Naive B cell (primary cell): ENCODE measurements around the gene DSCAM. TPM values are rescaled to one million over a fixed set of nuclear protein-coding genes. Genes with fewer than 3 reads are reported as not detected.
"Not testable (repeated sequence)": the region's sequence is repeated elsewhere in the genome, so short reads cannot be mapped to it uniquely, and the experiment has no call there.

ENCODE experiments used
- ATAC-seq, 2 donors: fragments of 150-1000 bp; cut with Tn5 transposase; 2 replicates each; pipeline ENCODE4 v1.10.0; 2021; ENCODE audit warnings: low read depth in 2 of 2, mild to moderate bottlenecking in 2 of 2, moderate library complexity in 2 of 2
- DNase-seq: peaks from one replicate; pipeline ENCODE4 v3.0.0; 2022
- H3K27ac Mint-ChIP-seq, 6 donors: one replicate each; pipeline ENCODE4 v1.8.0; 2020 to 2022; ENCODE audit warnings: mild to moderate bottlenecking in 6 of 6, mixed read lengths in 6 of 6, moderate library complexity in 5 of 6, inconsistent platforms in 2 of 6
- H3K27me3 Mint-ChIP-seq, 3 donors: one replicate each; pipeline ENCODE4 v1.8.0; 2021 to 2022; ENCODE audit warnings: mixed read lengths in 3 of 3, mild to moderate bottlenecking in 1 of 3
- H3K36me3 Mint-ChIP-seq, 2 donors: one replicate each; pipeline ENCODE4 v1.8.0; 2020 to 2022; ENCODE audit warnings: mixed read lengths in 2 of 2, inconsistent platforms in 1 of 2, mild to moderate bottlenecking in 1 of 2
- H3K4me1 Mint-ChIP-seq, 3 donors: one replicate each; pipeline ENCODE4 v1.8.0; 2020 to 2022; ENCODE audit warnings: mixed read lengths in 3 of 3, inconsistent platforms in 1 of 3, mild to moderate bottlenecking in 1 of 3, moderate library complexity in 1 of 3
- H3K4me3 Mint-ChIP-seq, 8 donors: one replicate each; pipeline ENCODE4 v1.8.0; 2020 to 2022; ENCODE audit warnings: mild to moderate bottlenecking in 8 of 8, mixed read lengths in 8 of 8, moderate library complexity in 8 of 8, inconsistent platforms in 2 of 8
- H3K9me3 Mint-ChIP-seq, 7 donors: one replicate each; pipeline ENCODE4 v1.8.0; 2020 to 2022; ENCODE audit warnings: mixed read lengths in 7 of 7, mild to moderate bottlenecking in 5 of 7, inconsistent platforms in 2 of 7, moderate library complexity in 1 of 7
- polyA plus RNA-seq, 6 donors: library from polyadenylated mRNA; unstranded; fragments of 300-500 nt; fragmentation: Illumina TruSeq; gene quantifications; one replicate each; pipeline ENCODE4 v1.2.3, GENCODE V29; 2021; ENCODE audit warnings: low read depth in 6 of 6

The DSCAM gene
- polyA plus RNA-seq, 6 donors from 2014 or later: not detected

GRCh38 chr21:40208948-40209345 is 638.0 kb downstream of the DSCAM start:
- no peak overlapping the region for H3K27ac Mint-ChIP-seq
- peaks cover 0 to 10% (median 2%) of the 10 kb centered on the region in 7 donors for H3K9me3 Mint-ChIP-seq
- no peak overlapping the region for H3K4me3 Mint-ChIP-seq
- no peaks in the 10 kb centered on the region for H3K4me1 Mint-ChIP-seq
- no peaks in the 10 kb centered on the region for H3K36me3 Mint-ChIP-seq
- H3K27me3 Mint-ChIP-seq: no peaks in the 10 kb centered on the region
- no peak for ATAC-seq
- no peak for DNase-seq

GRCh38 chr21:40208206-40208947 is 638.6 kb downstream of the DSCAM start:
- Mint-ChIP-seq H3K36me3 (no peaks in the 10 kb centered on the region), H3K9me3 (peaks cover 0 to 8% (median 2%) of the 10 kb centered on the region in 7 donors), H3K27ac (no peak overlapping the region), H3K27me3 (no peaks in the 10 kb centered on the region), H3K4me1 (no peaks in the 10 kb centered on the region), H3K4me3 (no peak overlapping the region)
- ATAC-seq: no peak
- DNase-seq: no peak

- DNase-seq (no peak), ATAC-seq (no peak)
- Mint-ChIP-seq H3K36me3 (peaks cover 0 to 8% of the 10 kb centered on the region in 2 donors), H3K4me1 (no peaks in the 10 kb centered on the region), H3K27me3 (no peaks in the 10 kb centered on the region), H3K9me3 (peaks cover 0 to 14% (median 5%) of the 10 kb centered on the region in 7 donors), H3K27ac (no peak overlapping the region), H3K4me3 (no peak overlapping the region)
Observed at GRCh38 chr21:40200946-40201345, 646.0 kb downstream of the DSCAM start.

GRCh38 chr21:40200126-40200525 is 646.8 kb downstream of the DSCAM start:
- Mint-ChIP-seq H3K27me3 (no peaks in the 10 kb centered on the region), H3K4me3 (no peak overlapping the region), H3K4me1 (no peaks in the 10 kb centered on the region), H3K9me3 (peaks cover 0 to 18% (median 5%) of the 10 kb centered on the region in 7 donors), H3K36me3 (peaks cover 0 to 8% of the 10 kb centered on the region in 2 donors), H3K27ac (no peak overlapping the region)
- no peak for ATAC-seq
- DNase-seq: no peak

- Mint-ChIP-seq H3K9me3 (peaks cover 8 to 29% (median 12%) of the 10 kb centered on the region in 7 donors), H3K4me3 (no peak overlapping the region), H3K36me3 (peaks cover 0 to 8% of the 10 kb centered on the region in 2 donors), H3K4me1 (no peaks in the 10 kb centered on the region), H3K27ac (no peak overlapping the region), H3K27me3 (no peaks in the 10 kb centered on the region)
- DNase-seq: no peak
- ATAC-seq: no peak
Observed at GRCh38 chr21:40194185-40194980, 652.6 kb downstream of the DSCAM start.

GRCh38 chr21:40191616-40192015 is 655.3 kb downstream of the DSCAM start:
- DNase-seq (no peak), ATAC-seq (no peak)
- H3K36me3 Mint-ChIP-seq: peaks cover 0 to 5% of the 10 kb centered on the region in 2 donors
- H3K27me3 Mint-ChIP-seq: no peaks in the 10 kb centered on the region
- no peaks in the 10 kb centered on the region for H3K4me1 Mint-ChIP-seq
- peaks cover 6 to 22% (median 12%) of the 10 kb centered on the region in 7 donors for H3K9me3 Mint-ChIP-seq
- no peak overlapping the region for H3K27ac Mint-ChIP-seq
- H3K4me3 Mint-ChIP-seq: no peak overlapping the region

- ATAC-seq (no peak), DNase-seq (no peak)
- Mint-ChIP-seq H3K4me3 (no peak overlapping the region), H3K9me3 (peaks cover 4 to 19% (median 12%) of the 10 kb centered on the region in 7 donors), H3K36me3 (peaks cover 0 to under 1% of the 10 kb centered on the region in 2 donors), H3K27ac (no peak overlapping the region), H3K4me1 (no peaks in the 10 kb centered on the region), H3K27me3 (no peaks in the 10 kb centered on the region)
Observed at GRCh38 chr21:40191196-40191595, 655.8 kb downstream of the DSCAM start.

GRCh38 chr21:40187946-40188654 is 658.9 kb downstream of the DSCAM start:
- H3K4me3 Mint-ChIP-seq: no peak overlapping the region
- peaks cover 4 to 14% (median 12%) of the 10 kb centered on the region in 7 donors for H3K9me3 Mint-ChIP-seq
- no peaks in the 10 kb centered on the region for H3K27me3 Mint-ChIP-seq
- no peak for ATAC-seq
- no peaks in the 10 kb centered on the region for H3K4me1 Mint-ChIP-seq
- no peak for DNase-seq
- peak overlapping the region in 1 of 6 donors; percentile 56 for H3K27ac Mint-ChIP-seq
- no peaks in the 10 kb centered on the region for H3K36me3 Mint-ChIP-seq

GRCh38 chr21:40187244-40187643 is 659.7 kb downstream of the DSCAM start:
- no peak overlapping the region for H3K27ac Mint-ChIP-seq
- ATAC-seq (no peak), DNase-seq (no peak)
- H3K9me3 Mint-ChIP-seq: peaks cover 3 to 15% (median 7%) of the 10 kb centered on the region in 7 donors
- peaks cover 0 to 2% of the 10 kb centered on the region in 2 donors for H3K36me3 Mint-ChIP-seq
- peaks cover 0 to 1% (median 0%) of the 10 kb centered on the region in 3 donors for H3K4me1 Mint-ChIP-seq
- no peak overlapping the region for H3K4me3 Mint-ChIP-seq
- H3K27me3 Mint-ChIP-seq: no peaks in the 10 kb centered on the region

- no peak overlapping the region for H3K27ac Mint-ChIP-seq
- peaks cover 0 to 9% of the 10 kb centered on the region in 2 donors for H3K36me3 Mint-ChIP-seq
- H3K27me3 Mint-ChIP-seq: no peaks in the 10 kb centered on the region
- peaks cover 0 to 8% (median 0%) of the 10 kb centered on the region in 3 donors for H3K4me1 Mint-ChIP-seq
- no peak overlapping the region for H3K4me3 Mint-ChIP-seq
- peaks cover 2 to 17% (median 9%) of the 10 kb centered on the region in 7 donors for H3K9me3 Mint-ChIP-seq
- ATAC-seq (no peak), DNase-seq (no peak)
Observed at GRCh38 chr21:40186045-40186444, 660.9 kb downstream of the DSCAM start.

- peaks cover 2 to 17% (median 9%) of the 10 kb centered on the region in 7 donors for H3K9me3 Mint-ChIP-seq
- no peak overlapping the region for H3K27ac Mint-ChIP-seq
- peaks cover 0 to 8% (median 0%) of the 10 kb centered on the region in 3 donors for H3K4me1 Mint-ChIP-seq
- H3K36me3 Mint-ChIP-seq: peaks cover 0 to 9% of the 10 kb centered on the region in 2 donors
- no peak overlapping the region for H3K4me3 Mint-ChIP-seq
- no peaks in the 10 kb centered on the region for H3K27me3 Mint-ChIP-seq
- ATAC-seq: no peak
- no peak for DNase-seq
Observed at GRCh38 chr21:40185208-40185607, 661.8 kb downstream of the DSCAM start.

- not testable (repeated sequence) for H3K27ac Mint-ChIP-seq, H3K9me3 Mint-ChIP-seq, ATAC-seq, H3K4me3 Mint-ChIP-seq, DNase-seq, H3K27me3 Mint-ChIP-seq, H3K36me3 Mint-ChIP-seq, H3K4me1 Mint-ChIP-seq
Observed at GRCh38 chr21:40182491-40182890, 664.5 kb downstream of the DSCAM start.

GRCh38 chr21:40179166-40179565 is 667.8 kb downstream of the DSCAM start:
- peaks cover 0 to 8% (median 0%) of the 10 kb centered on the region in 3 donors for H3K4me1 Mint-ChIP-seq
- no peak overlapping the region for H3K4me3 Mint-ChIP-seq
- no peak for ATAC-seq
- peaks cover 0 to 6% (median 5%) of the 10 kb centered on the region in 3 donors for H3K27me3 Mint-ChIP-seq
- peaks cover 4 to 9% of the 10 kb centered on the region in 2 donors for H3K36me3 Mint-ChIP-seq
- no peak overlapping the region for H3K27ac Mint-ChIP-seq
- H3K9me3 Mint-ChIP-seq: peaks cover 5 to 9% (median 6%) of the 10 kb centered on the region in 7 donors
- DNase-seq: no peak
